Activated T-helper 1 cell treated with Interleukin-2 at 50 U/mL for 16 hours (primary cell): ENCODE results near the gene RGS17.
"Not testable (repeated sequence)": the region's sequence is repeated elsewhere in the genome, so short reads cannot be mapped to it uniquely, and the experiment has no call there.

Experiments used
- DNase-seq: peaks from one replicate; pipeline ENCODE4 v3.0.0-alpha.2; 2020; ENCODE audit warnings: low read depth

The RGS17 gene

DNA sequence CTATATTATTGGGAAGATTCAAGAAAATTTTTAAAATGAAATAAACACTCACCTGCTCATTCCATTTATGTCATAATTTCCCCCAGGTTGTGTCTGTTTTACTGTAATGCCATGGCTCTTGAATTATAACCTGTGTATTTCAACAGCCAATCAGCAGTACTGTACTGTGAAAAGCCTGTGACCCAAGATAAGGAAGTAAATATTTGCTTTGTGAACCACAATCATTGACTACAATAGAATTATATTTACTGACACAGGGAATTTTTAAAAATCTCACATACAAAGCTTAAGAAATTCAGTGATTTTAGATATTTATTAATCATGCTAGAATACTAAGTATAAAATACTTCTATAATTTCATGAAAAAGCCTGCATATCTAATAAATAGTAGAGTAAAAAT lies 6.0 kb downstream of the RGS17 start:
- no peak for DNase-seq

DNA sequence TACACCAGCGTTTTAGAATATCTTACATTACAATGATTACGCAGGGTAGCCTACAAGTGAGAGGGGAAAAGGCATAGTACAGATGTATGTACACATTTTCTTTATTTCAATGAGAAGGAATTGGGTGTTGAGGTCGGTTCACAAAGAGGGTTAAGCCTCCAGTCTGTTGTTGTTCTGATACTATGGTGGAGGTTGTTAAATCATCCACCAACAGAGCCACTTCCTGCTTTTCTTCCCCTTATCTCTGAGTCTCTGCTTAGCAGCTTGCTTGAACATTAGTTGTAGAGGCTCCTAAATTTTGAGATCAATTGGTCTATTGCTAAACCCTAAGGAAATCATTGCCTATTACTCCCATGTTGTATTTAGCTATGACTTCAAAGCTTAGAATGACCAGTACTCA lies 7.3 kb downstream of the RGS17 start:
- no peak for DNase-seq

DNA sequence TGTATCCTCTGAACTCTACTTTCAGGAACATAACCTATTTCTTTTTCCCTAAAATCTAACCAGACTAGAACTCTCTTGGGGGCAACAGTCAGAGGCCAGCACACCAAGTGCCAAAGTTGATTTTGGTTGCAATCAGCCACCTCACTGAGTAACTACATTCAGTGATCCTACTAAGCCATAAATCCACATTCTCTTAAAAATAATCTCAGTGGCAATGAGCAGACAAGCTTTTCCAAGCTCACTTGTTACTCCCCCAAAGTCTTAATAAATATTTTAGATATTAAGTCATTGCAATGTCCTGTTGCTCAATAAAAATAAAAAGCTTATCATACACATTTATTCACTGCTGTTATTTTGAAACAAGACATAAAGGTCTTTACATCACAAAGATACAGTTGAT lies 9.8 kb downstream of the RGS17 start:
- no peak for DNase-seq

DNA sequence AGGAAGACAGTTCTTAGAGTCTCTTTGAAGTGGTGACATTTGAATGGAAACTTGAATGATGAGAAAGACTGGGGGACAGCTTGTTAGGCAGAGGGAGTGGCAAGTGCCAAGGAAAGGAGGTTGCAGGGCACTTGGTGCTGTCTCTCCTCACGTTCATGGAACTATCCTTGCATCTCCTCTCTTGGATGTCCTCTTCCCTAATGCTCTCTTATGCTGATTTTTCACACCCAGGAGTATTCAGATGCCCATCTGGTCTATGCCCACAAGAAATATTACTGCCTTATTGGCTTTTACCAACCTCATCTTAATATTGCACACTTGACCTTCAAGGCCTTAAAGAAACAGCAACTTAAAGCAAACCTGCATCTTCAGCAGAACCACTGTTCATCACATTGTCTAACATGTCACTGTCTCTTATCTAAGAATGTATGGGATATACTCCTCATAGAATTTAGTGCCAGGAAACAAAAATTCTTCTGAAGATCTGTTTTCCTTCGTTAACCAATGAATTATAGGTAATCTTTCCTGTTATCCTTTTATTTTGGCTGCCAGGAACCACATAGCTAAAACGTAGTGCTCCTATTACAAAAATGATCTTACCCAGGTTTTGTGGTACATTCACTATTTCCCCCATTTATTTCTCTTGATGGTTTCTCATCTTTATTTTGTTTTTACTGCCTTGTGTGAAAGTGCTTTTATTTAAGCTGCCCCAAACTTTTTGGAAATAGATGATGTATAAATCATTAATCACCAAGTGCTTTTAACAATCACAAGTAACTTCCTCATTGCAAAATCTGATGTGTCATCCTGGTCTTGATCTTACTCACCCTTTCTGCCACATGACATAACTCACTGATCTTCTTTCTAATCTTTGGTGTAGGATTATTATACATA lies 12.8 kb downstream of the RGS17 start:
- no peak for DNase-seq

DNA sequence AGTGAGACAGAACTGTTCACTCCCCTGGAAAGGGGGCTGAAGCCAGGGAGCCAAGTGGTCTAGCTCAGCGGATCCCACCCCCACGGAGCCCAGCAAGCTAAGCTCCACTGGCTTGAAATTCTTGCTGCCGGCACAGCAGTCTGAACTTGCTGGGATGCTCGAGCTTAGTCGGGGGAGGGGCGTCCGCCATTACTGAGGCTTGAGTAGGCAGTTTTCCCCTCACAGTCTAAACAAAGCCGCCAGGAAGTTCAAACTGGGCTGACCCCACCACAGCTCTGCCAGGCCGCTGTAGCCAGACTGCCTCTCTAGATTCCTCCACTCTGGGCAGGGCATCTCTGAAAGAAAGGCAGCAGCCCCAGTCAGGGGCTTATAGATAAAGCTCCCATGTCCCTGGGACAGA lies 20.0 kb downstream of the RGS17 start:
- not testable (repeated sequence) for DNase-seq

DNA sequence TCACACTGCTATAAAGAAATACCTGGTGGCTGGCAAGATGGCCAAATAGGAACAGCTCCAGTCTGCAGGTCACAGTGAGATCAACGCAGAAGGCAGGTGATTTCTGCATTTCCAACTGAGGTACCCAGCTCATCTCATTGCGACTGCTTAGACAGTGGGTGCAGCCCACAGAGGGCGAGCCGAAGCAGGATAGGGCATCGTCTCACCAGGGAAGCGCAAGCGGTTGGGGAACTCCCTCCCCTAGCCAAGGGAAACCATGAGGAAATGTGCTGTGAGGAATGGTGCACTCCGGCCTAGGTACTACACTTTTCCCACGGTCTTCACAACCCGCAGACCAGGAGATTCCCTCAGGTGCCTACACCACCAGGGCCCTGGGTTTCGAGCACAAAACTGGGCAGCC lies 20.5 kb downstream of the RGS17 start:
- not testable (repeated sequence) for DNase-seq

DNA sequence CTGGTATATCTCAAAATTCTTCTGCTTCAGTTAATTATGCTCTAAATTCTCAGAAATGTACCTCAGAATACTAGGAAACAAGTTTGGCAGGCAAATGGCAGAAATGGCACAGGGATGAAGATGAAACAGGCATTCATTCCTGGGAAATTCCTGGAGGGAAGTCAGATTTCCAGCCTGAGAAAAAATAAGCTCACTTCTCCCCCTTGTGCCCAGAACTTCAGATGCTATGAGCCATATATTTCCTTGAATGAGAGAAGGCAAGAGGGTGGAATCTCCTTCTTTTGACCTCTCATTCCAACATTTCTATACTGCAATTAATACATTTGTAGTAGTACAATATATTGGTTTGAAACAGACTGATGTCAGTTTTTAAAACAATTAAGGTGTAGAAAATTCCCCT lies 22.8 kb downstream of the RGS17 start:
- DNase-seq, result no peak

DNA sequence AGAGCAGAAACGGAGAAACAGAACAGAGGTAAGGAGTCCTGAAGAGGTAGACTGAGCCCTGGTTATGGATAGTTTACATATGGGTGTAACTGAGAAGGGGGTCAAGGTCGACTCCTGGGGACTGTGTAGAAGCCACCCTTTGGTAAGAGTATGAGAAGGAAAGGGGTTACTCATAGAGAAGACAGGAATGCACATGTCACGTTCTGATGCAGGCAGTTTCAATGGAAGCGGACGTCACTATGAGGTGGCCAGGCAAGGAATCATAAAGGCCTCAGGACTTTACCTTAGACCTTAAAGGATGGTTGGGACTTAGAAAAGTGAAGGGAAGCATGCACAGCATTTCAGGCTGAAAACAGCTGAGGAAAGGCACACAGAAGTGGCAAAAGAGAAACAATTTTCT lies 25.1 kb downstream of the RGS17 start:
- DNase-seq, result no peak

DNA sequence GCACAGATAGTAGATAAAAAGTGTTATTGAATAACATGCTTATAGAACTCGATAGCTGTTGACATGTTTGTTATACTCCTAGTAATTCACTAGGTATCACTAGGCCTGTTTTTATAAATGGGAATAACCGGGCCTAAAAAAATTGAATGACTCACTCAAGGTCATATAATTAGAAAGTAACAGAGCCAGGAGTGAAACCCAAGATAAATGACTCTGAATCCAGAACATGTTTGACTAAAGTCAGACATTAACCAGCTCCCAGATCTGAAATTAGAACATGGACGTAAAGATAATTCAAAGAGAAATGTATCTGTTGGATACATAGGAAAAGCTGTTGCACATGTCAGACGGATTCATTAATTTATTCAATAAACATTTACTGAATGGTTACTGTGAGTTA lies 26.9 kb downstream of the RGS17 start:
- DNase-seq, result no peak

DNA sequence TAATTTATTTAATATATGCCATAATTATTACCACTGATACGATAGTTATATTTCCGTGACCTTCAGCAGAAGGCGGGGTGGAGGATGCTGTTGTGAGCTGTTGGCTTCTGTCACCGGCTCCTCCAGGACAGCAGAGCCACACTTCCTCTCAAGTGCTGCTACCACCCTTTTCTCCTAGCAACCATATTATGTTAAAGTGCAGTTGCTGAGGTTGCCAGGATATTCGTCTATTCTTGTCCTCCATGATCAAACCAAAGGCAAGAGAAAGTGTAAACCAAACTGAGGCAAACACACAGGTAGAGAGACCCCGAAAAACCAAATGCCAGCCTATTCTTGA lies 27.8 kb downstream of the RGS17 start:
- DNase-seq, result no peak

DNA sequence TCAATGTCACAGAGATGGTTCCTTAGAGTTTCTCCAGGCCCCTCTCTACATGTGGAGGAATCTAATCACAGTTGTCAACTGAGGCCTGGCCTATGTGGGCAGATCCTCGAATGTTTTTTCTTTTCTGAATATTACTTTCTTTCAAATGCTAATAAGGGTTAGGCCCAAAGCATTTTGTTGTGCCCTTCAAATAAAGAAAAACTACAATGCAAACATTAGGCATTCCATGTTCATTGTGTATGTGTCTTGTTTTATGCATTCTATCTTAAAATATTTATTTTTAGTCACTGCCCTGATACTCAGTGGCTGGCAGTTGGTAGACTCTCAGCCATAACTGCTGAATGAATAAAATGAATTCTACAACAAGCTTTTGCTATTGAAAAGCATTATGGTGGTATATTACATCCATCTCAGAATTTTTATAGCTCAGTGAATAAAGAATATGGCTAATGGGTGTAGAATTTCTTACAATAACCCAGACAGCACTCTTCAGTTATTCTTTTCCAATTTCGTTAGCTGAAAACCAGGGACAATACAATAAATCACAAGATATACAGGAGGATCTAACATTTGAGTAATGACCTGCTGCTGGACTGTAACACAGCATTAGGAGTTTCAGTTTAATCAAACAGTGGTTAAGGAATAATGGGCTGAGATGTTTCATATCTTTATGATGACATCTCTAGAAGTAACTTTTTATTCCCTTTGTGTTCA lies 28.3 kb downstream of the RGS17 start:
- no peak for DNase-seq

DNA sequence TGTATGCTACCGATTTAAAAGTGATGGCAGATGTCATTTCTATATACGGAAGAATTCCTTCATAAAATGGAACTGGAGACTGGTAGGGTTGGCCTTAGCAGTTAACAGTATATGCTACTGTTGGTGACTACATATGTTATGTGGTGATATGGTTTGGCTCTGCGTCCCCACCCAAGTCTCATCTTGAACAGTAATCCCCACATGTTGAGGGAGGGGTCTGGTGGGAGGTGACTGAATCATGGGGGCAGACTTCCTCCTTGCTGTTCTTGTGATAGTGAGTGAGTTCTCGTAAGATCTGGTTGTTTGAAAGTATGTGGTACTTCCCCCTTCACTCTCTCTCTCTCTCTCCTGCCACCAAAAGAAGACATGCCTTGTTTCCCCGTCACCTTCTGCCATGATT lies 29.6 kb downstream of the RGS17 start:
- no peak for DNase-seq

DNA sequence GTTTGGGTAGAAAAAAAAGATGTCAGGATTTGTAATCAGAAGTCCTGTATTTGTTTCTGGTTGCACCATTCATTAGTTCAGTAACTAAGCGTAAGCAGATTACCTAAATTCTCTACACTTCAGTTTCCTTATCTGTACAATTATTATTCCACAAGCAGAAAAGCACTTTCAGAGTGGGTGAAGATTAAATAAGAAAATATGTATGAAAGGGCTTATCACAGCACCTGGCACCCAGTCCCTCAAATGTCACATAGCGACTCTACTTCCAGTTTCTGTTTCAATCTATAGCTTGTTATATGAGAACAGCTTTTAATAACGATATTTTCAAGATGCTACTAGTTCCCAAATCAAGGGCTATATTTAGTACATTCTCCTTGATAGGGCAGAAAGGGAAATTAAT lies 31.4 kb downstream of the RGS17 start:
- DNase-seq, result no peak

DNA sequence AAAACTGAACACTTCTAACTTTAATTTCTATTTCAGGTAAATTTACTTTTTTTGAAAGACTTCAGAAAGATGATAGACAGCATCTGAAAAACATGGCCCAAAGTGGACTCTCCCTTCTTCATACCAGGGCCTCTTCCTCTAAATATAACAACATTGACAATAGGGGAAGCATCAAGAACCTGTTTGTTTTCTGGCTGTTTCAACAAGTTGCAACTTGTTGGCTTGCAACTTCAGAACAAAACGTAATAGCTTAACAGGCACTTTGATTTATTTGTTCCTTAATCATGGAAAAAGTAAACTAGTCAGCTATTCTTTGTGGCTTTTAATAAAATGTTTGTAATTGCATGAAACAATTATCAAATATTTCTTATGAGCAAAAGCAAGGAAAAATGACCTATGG lies 34.3 kb downstream of the RGS17 start:
- DNase-seq, result no peak

DNA sequence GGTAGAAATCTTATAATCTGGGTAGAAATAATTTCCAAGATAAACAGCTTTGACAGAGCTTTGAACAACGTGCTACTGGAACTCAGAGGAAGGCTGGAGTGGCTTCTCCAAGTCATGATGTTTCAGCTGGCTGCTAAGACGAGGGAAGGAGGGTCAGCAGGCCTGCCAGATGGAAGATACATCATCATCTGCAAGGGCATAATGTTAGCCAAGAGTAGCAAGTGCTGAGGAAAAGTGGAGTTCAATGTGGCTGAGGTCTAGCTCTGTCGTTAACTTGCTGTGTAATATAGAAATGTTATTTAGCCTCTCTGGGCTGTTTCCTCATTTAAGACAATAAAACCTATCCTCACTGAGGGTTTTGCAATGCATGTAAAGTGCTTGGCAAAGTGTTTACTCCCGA lies 35.1 kb downstream of the RGS17 start:
- no peak for DNase-seq

DNA sequence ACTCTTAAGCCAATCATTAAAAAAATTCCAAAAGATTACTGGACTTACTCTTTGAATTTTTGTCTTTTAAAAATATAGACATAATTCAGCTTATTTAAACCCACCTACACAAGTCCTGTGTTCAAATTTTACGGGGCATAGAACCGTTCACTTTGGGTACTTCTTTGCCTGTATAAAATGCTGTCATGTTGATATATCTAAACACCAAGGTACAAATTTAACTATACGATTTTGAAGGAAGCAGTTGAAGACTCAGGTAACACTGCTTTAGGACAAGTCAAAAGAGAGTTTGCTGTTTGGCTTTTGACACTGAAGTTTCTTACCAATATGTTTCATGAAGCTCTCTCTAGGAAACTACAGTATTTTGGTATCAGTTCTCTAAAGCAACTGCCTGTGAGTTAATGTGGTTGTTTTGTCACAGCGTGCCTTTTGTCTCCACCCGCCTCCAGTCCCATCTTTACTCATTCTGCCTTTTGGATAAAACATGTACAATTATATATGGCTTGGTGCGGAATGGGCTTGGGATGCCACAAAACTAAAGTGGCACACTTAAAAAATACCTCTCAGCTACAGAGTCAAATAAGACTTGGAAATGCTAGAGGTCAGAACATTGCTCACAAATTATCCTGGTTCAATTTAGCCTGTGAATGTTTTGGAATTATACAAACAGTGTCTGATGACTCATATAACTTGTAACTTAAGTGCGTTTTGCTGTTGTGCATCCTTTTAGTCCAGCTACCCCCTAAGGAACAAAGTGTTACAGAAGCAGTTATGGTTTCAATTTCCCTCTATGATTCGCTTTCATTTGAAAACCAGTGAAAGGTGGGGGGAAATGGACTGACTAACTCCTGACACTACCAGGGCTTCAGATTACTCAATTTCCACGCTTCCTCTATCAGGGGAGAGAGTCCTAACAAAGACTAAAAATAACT lies 38.7 kb downstream of the RGS17 start:
- no peak for DNase-seq

DNA sequence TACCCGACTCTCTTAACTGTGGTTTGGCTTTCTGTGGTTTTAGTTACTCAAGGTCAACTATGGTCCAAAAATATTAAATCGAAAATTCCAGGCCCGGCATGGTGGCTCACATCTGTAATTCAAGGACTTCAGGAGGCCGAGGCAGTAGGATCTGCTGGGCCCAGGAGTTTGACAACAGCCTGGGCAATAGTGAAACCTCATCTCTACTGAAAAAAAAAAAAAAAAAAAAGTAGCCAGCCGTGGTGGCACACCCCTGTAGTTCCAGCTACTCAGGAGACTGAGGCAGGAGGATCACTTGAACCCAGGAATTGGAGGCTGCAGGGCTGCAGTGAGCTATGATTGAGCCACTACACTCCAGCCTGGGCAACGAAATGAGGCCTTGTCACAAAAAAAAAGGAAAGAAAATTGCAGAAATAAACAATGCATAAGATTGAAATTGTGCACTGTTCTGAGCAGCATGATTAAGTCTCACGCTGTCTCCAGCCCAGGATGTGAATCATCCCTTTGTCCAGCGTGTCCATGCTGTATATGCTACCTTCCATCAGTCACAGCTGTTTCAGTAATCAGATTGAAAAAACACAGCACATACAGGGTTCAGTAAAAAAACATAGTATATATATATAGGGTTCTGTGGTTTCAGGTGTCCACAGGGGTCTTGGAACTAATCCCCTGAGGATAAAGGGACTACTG lies 40.7 kb downstream of the RGS17 start:
- no peak for DNase-seq

DNA sequence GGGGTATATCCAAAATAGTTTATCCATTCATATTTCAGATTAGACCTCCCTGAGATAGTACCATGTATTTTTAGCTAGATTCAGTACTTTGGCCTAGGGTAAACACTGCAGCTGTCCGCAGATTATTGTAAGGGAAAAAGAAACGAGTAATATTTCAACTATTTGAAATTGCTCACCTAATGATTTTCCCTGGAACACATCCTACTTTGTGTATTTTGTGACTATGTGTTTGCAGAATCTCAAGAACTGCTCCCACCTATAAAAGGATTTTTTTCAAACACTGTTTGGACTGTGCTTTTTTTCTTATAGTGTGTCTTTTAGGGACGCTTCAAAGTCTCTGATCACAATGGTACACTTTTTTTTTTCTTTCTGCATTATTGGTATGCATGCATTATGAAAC lies 42.3 kb downstream of the RGS17 start:
- no peak for DNase-seq

DNA sequence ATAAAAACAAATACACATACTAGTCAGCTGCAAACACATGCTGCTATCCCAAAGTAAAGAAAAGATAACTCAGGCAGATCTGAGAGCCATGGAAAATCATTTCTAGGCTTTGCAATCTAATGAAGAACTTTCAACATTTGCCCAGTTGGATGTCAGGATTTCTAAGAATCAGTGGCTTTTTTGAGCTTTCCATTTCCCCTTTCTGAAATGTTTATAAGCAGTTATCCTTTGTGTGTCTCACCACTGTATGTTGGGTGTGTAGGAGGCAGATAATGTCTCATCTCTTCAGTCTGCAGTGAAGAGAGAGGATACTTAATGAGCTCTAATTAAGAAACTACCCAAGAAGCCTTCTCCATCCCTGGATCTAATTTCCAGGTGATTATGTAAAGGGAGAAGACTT lies 43.6 kb downstream of the RGS17 start:
- DNase-seq, result no peak

DNA sequence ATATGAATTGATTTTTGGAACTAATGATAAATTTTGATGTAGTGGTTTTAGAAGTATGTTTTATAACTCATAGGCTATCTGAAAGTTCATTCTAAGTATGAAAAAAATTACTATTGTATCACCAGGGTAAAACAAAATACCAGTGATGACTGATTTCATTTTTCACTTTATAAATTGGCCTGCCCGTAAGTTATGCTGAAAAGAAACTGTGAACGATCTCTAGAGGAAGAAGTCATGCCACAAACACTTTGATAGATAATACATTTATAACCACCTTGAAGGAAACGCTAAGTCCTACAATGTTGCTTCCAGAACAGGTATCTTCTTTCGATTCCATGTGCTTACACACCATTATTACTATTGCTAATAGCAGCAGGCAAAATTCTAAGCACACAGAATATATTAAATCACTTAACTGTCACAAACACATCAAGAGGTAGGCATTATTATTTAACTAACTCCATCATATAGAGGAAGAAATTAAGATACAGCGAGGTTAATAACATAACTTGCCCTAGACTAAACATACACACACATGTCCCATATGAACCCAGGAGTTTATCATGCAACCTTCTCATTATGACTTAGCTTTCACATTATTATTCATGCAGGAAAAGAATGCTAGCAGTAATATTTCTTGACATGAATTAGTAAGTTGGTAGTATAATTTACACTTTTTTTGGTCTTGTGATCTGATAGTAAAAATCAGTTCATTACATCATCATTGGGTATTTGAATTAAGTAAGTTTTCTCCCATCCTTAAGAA lies 44.7 kb downstream of the RGS17 start:
- no peak for DNase-seq

DNA sequence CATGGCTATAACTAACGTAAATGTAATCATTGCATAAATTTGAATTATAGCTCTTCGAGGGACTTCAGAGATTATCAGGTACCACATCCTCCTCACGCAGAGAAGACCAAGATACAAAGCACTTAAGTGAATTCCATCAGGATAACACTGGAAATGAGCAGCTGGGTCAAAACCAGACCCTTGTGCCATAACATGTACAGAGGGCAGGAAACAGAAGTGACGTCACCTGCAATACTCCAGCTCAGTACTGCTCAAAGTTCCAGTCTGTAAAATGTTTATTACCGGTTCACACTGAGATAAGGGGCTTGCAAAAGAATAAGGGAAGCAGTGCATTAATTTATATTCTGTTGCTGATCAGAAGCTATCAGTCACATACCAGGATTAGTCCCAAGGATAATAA lies 45.8 kb downstream of the RGS17 start:
- DNase-seq, result no peak
